ENCODE data around the gene ERBB4.

- TF ChIP-seq FOSL1 (IDR thresholded peaks at IDR 0.05; ENCODE audit: insufficient read depth, low read depth, low read length) (no peak), CEBPB (IDR thresholded peaks at IDR 0.05; ENCODE audit: low read depth, low read length) (no peak), SIX5 (IDR thresholded peaks at IDR 0.05; ENCODE audit: low read depth, low read length) (no peak), CHD2 (IDR thresholded peaks at IDR 0.05; ENCODE audit: low read length) (no peak), TBP (IDR thresholded peaks at IDR 0.05; ENCODE audit: low read depth, low read length) (no peak), NANOG (IDR thresholded peaks at IDR 0.05; ENCODE audit: insufficient read depth, low read depth, low read length, poor library complexity, severe bottlenecking) (no peak)
Measured at GRCh38 chr2:212033888-212034287, 504.7 kb downstream of the ERBB4 start.
